H1 (cell line): ENCODE data around the gene B4GALNT3. TPM values are rescaled to one million over a fixed set of nuclear protein-coding genes. Genes with fewer than 3 reads are reported as not detected.

Source experiments
- CBX5 ChIP-seq: fragments of 300-800, 300-1000 bp; sonication (generic); IDR thresholded peaks from 2 replicates; pipeline ENCODE4 v1.7.1; 2016; ENCODE audit warnings: antibody characterized with exemption, low read length, low read depth
- EP300 ChIP-seq, 2 experiments: IDR thresholded peaks; 1 replicate in 1 of 2; 2 replicates in 1 of 2; pipeline ENCODE4 v1.6.1; 2011 to 2012; ENCODE audit warnings: low read depth in 2 of 2, low read length in 2 of 2, mild to moderate bottlenecking in 2 of 2, borderline replicate concordance in 1 of 2, inconsistent platforms in 1 of 2, moderate library complexity in 1 of 2
- JUND ChIP-seq: IDR thresholded peaks from 2 replicates; pipeline ENCODE4 v1.6.1; 2011; ENCODE audit warnings: mild to moderate bottlenecking, improper control_type of control experiment, low read length
- KDM4A ChIP-seq: IDR thresholded peaks from one replicate; pipeline ENCODE4 v1.7.1; 2012; ENCODE audit warnings: low read depth, mild to moderate bottlenecking, moderate library complexity, low read length, inconsistent platforms; ENCODE audit not compliant: severe bottlenecking
- MAFK ChIP-seq: IDR thresholded peaks from 2 replicates; pipeline ENCODE4 v1.6.1; 2012; ENCODE audit warnings: low read depth, mild to moderate bottlenecking, improper control_type of control experiment, low read length
- SP2 ChIP-seq: IDR thresholded peaks from 2 replicates; pipeline ENCODE4 v1.6.1; 2012; ENCODE audit warnings: mild to moderate bottlenecking, low read length, inconsistent platforms
- TAF1 ChIP-seq: IDR thresholded peaks from 2 replicates; pipeline ENCODE4 v1.6.1; 2011; ENCODE audit warnings: mild to moderate bottlenecking, low read depth, low read length
- polyA plus RNA-seq, 7 experiments: library from polyadenylated mRNA; depleted of rRNA in 3 of 7; stranded (reverse) in 5 of 7; unstranded in 2 of 7; fragments of >200 nt in 5 of 7; fragments of 200-250 nt in 2 of 7; gene quantifications; 1 replicate in 5 of 7; 2 replicates in 1 of 7; 4 replicates in 1 of 7; pipeline versions ENCODE4 v1.2.1 to v1.2.3, GENCODE V29; 2011 to 2013; ENCODE audit warnings: missing spikeins in 2 of 7, mixed read lengths in 2 of 7
- total RNA-seq: library from RNA; stranded (reverse); fragmentation: NEBNext Ultra II Directional; extraction: Animal tissue kit (Norgen Biotek cat#: 25700); gene quantifications from 2 replicates; pipeline ENCODE4 v1.2.1, GENCODE V29; 2021
- TF ChIP-seq, protein P1 (sequence below): IDR thresholded peaks from 2 replicates; pipeline ENCODE4 v1.6.1; 2012; ENCODE audit warnings: inconsistent platforms

The B4GALNT3 gene
- total and polyA plus RNA-seq, 2 of the 8 experiments (the other 6 are each of a cell fraction or from before 2014, with no cell fraction given): 12.5 to 20.3 TPM

- TF ChIP-seq, protein P1, sequence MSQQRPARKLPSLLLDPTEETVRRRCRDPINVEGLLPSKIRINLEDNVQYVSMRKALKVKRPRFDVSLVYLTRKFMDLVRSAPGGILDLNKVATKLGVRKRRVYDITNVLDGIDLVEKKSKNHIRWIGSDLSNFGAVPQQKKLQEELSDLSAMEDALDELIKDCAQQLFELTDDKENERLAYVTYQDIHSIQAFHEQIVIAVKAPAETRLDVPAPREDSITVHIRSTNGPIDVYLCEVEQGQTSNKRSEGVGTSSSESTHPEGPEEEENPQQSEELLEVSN: no peak
- no peak for TF ChIP-seq KDM4A
- no peak for TF ChIP-seq SP2
- TF ChIP-seq EP300 (IDR thresholded peaks at IDR 0.05; ENCODE audit: borderline replicate concordance in 1 of 2, low read depth in 2 of 2, low read length in 2 of 2): no peak
- no peak for TF ChIP-seq JUND
- TF ChIP-seq TAF1: no peak
- no peak for TF ChIP-seq CBX5
- no peak for TF ChIP-seq MAFK
- TF ChIP-seq, all 59 proteins: peak for 0
These were observed 130.5 kb downstream of the B4GALNT3 start (continued) for GRCh38 chr12:590206-590750.
